NCI-H524 (cell line): ENCODE measurements around the gene GABRB2.

Source experiments
- DNase-seq, 2 experiments: peaks; one replicate each; lab custom pipeline; 2025; lab: John Stamatoyannopoulos, UW

The GABRB2 gene

DNA sequence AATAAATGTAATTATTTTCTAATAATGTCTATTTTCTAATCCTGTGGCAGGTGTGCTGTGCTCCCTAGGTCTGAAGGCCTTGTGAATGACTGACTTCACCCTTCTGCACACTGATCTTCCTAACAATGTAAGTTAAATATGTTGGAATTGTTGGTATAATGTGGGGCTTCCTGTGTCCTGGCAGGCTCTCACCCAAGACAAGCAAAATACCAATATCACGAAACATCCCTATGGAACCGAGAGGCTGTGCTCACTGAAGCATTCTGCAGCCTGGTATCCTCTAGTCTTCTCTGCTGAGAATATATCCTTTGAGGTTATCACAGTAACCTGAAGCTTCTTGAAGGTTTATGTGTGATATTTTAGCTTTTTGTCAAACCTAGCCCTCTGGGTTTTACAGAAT, 159.4 kb downstream of the GABRB2 start:
- DNase-seq, result no peak

DNA sequence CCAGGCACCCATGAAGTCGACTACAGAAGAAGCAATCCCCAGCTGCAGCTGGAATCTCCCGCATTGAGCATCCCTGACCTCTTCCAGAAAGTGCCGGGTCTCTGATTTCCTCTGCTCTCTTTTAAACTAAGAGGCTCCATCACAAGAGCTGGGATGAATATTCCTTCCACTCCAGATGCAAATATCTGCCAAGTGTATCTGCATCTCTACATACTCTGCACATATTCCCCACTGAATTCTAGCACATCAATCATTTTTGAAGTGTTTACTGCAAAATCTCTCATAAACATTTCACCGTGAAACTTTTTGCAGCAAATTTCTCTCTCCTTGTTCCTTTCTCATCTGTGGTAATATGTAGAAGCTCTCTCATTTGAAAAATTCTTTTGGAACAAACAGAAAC, 161.5 kb downstream of the GABRB2 start:
- no peak for DNase-seq

GRCh38 chr5:161382685-161383084, 163.8 kb downstream of the GABRB2 start:
- no peak for DNase-seq

DNA sequence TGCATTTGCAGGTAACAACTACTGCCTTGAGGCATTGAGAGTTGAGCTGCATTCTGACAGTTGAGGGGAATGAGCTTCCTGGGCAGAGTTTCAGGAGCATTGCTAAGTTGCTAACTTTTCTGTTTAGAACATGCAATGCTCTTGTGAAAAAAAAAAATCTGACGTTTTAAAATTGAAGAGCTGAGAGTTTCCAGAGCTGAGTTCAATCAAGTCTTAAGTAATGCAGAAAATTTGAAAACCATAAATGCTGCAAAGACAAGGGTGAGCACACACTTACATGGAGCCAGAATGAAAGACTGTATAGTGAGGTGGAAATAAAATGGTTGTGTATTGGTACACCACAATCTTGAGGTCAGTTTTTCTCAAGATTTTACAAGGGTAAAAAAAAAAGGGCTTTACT, 166.0 kb downstream of the GABRB2 start:
- DNase-seq, result no peak

- DNase-seq, result peak; percentile 27 to 77
These were observed 167.8 kb downstream of the GABRB2 start for GRCh38 chr5:161378701-161379100.

- DNase-seq, result no peak
These were observed 170.5 kb downstream of the GABRB2 start for GRCh38 chr5:161376034-161376433.

DNA sequence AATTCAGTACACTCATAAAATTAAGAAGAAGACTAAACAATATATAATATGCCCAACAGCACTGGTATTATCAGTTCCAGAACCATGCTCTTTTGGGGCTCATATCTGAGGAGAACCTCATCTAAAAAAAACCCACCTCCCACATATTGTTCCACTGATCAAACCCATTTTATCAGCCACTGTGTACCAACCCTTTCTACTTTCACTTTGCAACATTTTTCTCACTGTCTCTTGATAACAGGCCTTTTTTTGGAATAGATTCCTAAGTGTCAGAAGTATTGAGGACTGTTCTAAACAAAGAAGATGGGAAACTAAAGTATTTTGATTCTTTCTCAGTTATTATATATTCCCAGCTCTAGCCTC, 173.2 kb downstream of the GABRB2 start:
- no peak for DNase-seq

GRCh38 chr5:161372682-161373344, 173.7 kb downstream of the GABRB2 start:
- no peak for DNase-seq

- no peak for DNase-seq
These were observed 177.5 kb downstream of the GABRB2 start for GRCh38 chr5:161369022-161369421.

GRCh38 chr5:161358446-161358845, 188.1 kb downstream of the GABRB2 start:
- no peak for DNase-seq

DNA sequence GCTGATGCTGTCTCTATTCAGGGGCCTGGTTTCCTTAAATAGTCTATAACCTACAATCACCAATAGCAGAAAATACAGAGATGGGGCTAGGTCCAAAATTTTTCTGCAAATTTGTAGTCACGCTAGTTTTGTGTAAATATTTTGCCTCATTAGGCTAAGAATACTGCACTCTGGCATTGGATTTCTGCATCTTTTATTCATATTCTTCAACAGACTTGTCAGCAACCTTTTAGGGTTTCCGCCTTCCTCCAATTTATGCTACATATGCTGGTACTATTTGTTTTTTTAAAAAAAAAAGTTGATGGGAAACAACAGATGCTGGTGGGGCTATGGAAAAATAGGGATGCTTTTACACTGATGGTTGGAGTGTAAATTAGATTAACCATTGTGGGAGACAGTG, 202.3 kb downstream of the GABRB2 start:
- no peak for DNase-seq

- no peak for DNase-seq
These were observed 203.6 kb downstream of the GABRB2 start for GRCh38 chr5:161342886-161343285.

DNA sequence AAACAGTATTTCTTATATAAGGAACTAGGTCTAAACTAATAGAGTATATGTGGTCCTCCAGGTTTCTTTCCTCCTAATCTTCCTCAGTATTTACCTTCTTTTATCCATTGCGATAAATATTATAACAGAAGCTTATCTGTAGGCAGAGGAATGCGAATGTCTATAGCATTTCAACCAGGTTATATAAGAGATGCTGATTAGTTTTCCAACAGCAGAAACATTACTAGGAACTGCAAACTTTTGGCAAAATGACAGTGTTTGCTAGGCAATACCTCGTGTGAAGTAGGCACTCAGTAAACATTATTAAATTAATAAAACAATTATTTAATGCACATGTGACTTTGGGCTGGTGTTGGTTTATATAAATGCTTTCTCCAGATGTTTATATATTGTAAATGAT, 206.5 kb downstream of the GABRB2 start:
- DNase-seq, result no peak

- DNase-seq, result no peak
These were observed 213.2 kb downstream of the GABRB2 start for GRCh38 chr5:161333194-161333880.

DNA sequence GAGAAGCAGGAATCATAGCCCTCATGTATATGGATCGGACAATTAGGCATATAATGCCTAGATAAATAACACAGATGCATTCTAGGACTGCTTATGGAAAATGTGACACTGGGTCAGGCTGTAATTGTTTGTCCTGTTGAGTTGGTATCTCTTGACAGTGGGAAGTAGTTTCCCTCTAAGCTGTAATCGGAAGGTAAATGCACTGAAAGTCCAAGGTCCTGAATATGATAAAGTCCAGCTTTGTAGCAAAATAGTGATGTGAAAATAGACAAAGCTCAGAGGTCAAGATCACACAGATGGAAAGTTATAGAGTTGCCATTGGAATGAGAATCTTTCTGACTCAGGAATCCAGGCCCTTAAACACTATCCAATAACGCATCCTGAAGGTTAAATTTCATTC, 214.2 kb downstream of the GABRB2 start:
- no peak for DNase-seq

DNA sequence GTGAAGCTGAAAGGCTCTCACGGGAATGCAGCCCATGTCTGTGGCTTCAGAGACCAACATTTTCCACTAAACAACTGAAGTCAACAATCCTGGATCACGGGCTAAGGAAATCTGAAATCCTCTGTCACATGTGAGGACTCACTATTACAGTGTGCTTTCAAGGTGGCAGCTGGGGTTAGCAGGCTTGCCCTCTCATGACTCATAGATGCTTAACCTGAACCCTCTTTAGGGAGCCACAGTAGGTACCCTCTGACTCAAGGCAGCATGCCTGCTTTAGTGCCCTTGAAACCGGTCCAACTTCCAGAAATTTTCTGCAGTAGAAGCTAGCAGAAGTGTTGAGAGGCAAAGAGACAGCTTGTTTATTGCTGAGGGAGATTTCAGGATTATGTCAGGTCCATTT, 232.5 kb downstream of the GABRB2 start:
- DNase-seq, result peak in 1 of 2 experiments; percentile 22

DNA sequence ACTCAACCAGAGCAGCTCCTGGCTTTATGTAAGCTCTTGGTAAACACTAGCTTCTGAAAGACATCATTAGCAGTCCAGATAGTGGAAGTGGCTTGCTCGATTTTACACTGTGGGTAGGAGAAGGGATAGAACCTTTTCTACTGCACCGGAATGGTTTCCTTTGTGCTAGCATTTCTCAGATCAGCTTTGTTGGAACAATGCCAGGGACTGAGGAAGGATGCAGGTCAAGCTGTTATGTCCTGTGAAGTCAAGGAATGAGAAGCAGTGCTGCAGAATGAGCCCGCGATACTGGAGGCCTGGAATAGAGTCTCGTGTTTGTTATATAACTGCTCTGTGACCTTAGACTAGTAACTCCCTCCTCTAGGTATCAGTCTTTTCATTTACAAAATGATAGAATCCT, 233.6 kb downstream of the GABRB2 start:
- no peak for DNase-seq

GRCh38 chr5:161311965-161312364, 234.6 kb downstream of the GABRB2 start:
- DNase-seq, result no peak

DNA sequence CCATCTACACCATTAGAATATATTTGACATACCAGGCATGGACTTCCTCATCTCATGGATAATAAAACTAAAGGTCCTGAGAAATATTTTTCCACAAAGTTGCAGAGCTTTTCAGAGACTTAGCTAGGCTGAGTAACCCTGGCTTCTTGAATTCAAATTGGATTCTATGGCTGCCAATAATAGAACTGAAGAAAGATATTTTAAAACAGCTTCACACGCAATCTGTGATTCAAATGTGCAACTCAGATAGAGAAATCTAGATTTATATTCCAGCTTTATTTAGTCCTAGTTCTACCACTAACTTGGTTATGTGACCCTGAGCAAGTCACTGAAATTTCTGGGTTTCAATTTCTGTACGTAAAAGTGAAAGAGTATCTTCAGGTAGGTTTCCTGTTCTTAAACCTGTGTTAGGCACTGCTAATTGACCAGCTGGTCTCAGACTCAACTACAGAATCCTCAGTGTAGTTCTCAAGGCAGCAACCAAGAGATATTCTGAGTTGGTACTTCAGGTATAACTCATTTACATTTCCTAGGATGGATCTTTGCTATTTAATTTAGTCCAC, 235.3 kb downstream of the GABRB2 start:
- DNase-seq, result no peak

DNA sequence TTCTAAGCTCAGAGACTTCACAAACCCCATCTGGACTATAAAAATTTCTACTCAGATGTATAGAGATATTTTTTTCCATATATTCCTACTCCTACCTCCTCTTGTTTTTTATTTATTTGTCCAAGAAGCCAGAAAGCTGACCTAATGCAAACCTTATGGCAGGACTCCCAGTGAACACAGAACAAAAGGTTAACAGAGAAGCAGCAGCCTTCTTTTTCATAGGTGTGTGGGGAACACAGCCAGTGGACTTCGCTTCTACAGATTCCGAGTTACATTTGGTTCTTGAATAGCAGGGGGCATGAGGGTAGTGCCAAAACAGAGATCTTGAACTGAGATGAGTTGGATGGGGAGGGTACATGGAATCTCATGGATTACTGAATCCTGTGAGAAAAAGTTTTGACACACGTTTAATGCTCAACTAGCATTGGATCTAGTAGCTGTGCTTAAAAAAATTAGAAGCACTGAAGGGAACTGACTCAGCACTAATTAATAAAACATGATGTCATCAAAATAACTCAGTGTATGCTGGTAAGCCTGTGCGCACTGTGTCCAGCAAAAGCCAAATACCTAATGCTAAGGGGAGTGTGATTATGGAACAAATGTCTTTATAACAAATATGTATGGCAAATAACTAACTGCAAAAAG, 240.1 kb downstream of the GABRB2 start:
- DNase-seq, result no peak

DNA sequence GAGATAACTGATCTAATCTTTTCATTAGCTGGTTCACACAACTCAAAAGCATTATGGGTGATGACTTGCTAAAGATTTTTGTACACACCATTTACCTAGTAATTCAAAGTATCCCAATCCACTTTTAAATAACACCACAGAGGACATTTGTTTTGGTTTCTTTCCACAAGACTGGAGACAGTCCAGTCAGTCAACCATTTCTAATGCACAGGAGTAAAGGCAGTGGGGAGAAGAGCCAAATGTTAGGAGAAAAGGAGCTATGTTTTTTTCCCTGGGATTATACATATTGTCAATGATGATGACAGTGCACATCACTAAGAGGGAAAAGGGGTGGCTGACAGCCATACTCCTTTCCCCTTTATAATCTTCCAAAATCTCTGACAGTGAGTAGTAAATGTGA, 240.9 kb downstream of the GABRB2 start:
- no peak for DNase-seq

DNA sequence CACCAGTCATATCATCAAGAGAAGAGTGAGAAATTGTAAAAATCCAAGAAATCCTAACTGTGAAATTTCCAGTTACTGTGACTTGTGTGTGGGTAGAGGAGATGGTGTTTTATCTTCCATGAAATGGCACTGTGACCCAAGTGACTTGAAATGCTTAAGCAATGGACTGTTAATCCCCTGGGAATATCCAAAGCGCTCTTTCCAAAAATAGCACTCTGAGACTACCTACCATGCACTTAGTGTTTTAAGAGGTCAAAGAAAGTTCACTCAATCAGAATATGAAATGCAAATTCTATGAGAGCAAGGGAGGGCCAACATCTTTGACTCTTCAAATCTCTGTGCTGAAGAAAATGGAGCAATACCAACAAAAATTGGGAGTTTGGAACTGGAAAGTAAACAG, 244.0 kb downstream of the GABRB2 start:
- peak; percentile 56 to 73 for DNase-seq

DNA sequence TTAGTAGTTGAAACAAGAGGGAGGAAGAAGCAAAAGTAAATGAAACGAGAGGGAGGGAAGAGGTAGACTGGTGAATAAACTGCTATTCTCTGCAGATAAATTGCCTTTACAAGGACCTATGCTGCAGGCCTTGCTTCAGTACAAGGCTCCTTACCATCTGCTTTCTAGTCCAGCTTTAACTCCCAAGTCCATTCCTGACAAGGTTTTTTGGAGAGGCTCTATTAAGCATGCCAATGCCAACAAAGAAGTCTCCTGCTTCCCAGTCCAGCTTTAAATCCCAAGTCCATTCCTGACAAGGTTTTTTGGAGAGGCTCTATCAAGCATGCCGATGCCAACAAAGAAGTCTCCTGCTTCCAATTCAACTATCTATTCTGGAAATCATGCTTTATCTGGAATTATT, 244.9 kb downstream of the GABRB2 start:
- peak in 1 of 2 experiments; percentile 3 for DNase-seq
